CD4-positive, alpha-beta T cell treated with Interleukin-15 for 4 hours (primary cell): Measurements from ENCODE around the gene RBBP8NL.

Source experiments
- DNase-seq: peaks from one replicate; pipeline ENCODE4 v3.0.0-alpha.2; 2020; ENCODE audit warnings: low spot score

RBBP8NL gene

GRCh38 chr20:62422636-62423325 is 4.6 kb downstream of the RBBP8NL start:
- no peak for DNase-seq

- no peak for DNase-seq
These were observed 5.7 kb downstream of the RBBP8NL start for GRCh38 chr20:62421716-62421990.

GRCh38 chr20:62420846-62421715 is 6.3 kb downstream of the RBBP8NL start:
- DNase-seq: no peak

GRCh38 chr20:62419759-62420158 is 7.6 kb downstream of the RBBP8NL start:
- no peak for DNase-seq

- DNase-seq: no peak
These were observed 8.4 kb downstream of the RBBP8NL start for GRCh38 chr20:62418709-62419487.

- DNase-seq: no peak
These were observed 9.2 kb downstream of the RBBP8NL start for GRCh38 chr20:62417981-62418708.

GRCh38 chr20:62416651-62417637 is 10.4 kb downstream of the RBBP8NL start:
- no peak for DNase-seq

- no peak for DNase-seq
These were observed 11.8 kb downstream of the RBBP8NL start for GRCh38 chr20:62415354-62416111.

- DNase-seq: no peak
These were observed 13.3 kb downstream of the RBBP8NL start for GRCh38 chr20:62413896-62414481.

GRCh38 chr20:62413025-62413570 is 14.2 kb downstream of the RBBP8NL start:
- no peak for DNase-seq

- DNase-seq: no peak
These were observed 14.9 kb downstream of the RBBP8NL start for GRCh38 chr20:62412194-62413024.

- DNase-seq: no peak
These were observed 15.7 kb downstream of the RBBP8NL start for GRCh38 chr20:62411479-62412193.

- DNase-seq: no peak
These were observed 16.4 kb downstream of the RBBP8NL start for GRCh38 chr20:62410746-62411478.

- DNase-seq: peak; percentile 10
These were observed 17.2 kb downstream of the RBBP8NL start for GRCh38 chr20:62409931-62410745.

- no peak for DNase-seq
These were observed 18.1 kb downstream of the RBBP8NL start for GRCh38 chr20:62409086-62409853.
